ENCODE data around the gene PFN3. TPM values are rescaled to one million over a fixed set of nuclear protein-coding genes. Genes with fewer than 3 reads are reported as not detected.

The PFN3 gene
- total RNA-seq, 1 donor: not detected

- TF ChIP-seq, protein P1, sequence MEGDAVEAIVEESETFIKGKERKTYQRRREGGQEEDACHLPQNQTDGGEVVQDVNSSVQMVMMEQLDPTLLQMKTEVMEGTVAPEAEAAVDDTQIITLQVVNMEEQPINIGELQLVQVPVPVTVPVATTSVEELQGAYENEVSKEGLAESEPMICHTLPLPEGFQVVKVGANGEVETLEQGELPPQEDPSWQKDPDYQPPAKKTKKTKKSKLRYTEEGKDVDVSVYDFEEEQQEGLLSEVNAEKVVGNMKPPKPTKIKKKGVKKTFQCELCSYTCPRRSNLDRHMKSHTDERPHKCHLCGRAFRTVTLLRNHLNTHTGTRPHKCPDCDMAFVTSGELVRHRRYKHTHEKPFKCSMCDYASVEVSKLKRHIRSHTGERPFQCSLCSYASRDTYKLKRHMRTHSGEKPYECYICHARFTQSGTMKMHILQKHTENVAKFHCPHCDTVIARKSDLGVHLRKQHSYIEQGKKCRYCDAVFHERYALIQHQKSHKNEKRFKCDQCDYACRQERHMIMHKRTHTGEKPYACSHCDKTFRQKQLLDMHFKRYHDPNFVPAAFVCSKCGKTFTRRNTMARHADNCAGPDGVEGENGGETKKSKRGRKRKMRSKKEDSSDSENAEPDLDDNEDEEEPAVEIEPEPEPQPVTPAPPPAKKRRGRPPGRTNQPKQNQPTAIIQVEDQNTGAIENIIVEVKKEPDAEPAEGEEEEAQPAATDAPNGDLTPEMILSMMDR (IDR thresholded peaks at IDR 0.05; ENCODE audit: insufficient read depth, low read depth, low read length): peak; percentile 65
- DNase-seq (ENCODE audit: low read depth): peak; percentile 92
- H3K4me3 ChIP-seq (ENCODE audit: low read depth, low read length): peak overlapping the region; percentile 67
Observed at GRCh38 chr5:177370488-177371119, 29.9 kb downstream of the PFN3 start.

- TF ChIP-seq, protein P1 (IDR thresholded peaks at IDR 0.05; ENCODE audit: insufficient read depth, low read depth, low read length): no peak
- no peak for DNase-seq (ENCODE audit: low read depth)
- H3K4me3 ChIP-seq (ENCODE audit: low read depth, low read length): no peak overlapping the region
Observed at GRCh38 chr5:177369645-177370440, 30.6 kb downstream of the PFN3 start.

DNA sequence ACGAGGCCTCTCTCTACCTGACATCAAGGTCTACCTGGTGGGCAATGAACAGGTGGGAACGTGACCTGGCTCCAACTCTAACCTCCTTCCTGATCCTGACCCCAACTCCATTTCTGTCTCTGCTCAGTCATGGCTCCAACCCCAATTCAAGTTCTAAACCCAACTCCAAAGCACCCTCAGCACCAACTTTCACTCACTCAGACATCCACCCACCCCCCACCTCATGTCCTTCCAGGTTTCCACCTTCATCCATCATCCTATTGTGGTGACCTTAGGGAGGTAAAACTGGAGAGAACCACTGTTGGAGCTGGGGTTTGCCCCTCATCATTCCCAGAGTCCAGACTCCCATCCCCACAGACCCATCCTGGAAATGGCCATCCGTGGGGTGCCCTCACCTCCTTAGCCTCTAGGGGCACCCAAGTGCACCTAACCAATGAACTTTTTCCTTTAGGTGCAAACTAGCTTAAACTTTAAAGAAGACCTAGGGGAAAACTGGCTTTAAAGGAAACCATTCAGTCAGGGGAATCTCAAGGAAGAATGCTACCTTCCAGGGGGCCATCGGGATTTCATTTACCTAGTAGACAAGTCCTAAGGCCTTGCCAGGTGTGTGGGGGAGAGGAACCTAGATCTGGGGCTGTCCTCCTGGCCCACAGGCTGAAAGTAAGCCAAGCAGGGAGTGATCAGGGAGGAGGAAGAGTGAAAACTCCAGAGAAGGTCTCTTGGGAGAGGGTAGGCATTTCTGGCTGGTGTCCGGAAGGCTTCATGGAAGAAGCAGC lies 31.4 kb downstream of the PFN3 start:
- TF ChIP-seq, protein P1 (IDR thresholded peaks at IDR 0.05; ENCODE audit: insufficient read depth, low read depth, low read length): peak; percentile 78
- H3K4me3 ChIP-seq (ENCODE audit: low read depth, low read length): no peak overlapping the region
- no peak for DNase-seq (ENCODE audit: low read depth)

- no peak overlapping the region for H3K4me3 ChIP-seq (ENCODE audit: low read depth, low read length)
- no peak for DNase-seq (ENCODE audit: low read depth)
- TF ChIP-seq, protein P1 (IDR thresholded peaks at IDR 0.05; ENCODE audit: insufficient read depth, low read depth, low read length): no peak
Observed at GRCh38 chr5:177367981-177368868, 32.2 kb downstream of the PFN3 start.

- no peak for DNase-seq (ENCODE audit: low read depth)
- peak overlapping the region; percentile 58 for H3K4me3 ChIP-seq (ENCODE audit: low read depth, low read length)
- TF ChIP-seq, protein P1 (IDR thresholded peaks at IDR 0.05; ENCODE audit: insufficient read depth, low read depth, low read length): no peak
Observed at GRCh38 chr5:177367323-177367848, 33.1 kb downstream of the PFN3 start.

Measured in fibroblast of villous mesenchyme (primary cell).